GM12875 (cell line): ENCODE results near the gene MAST1.

Source experiments
- H3K4me3 ChIP-seq: one replicate; pipeline ENCODE4 v1.5.1; 2011; ENCODE audit warnings: low read depth, low read length, control low read depth
- TF ChIP-seq, protein P1 (sequence below): IDR thresholded peaks from 2 replicates; pipeline ENCODE4 v1.5.1; 2011; ENCODE audit warnings: low read depth, mild to moderate bottlenecking, control low read depth, inconsistent platforms, low read length, moderate library complexity, borderline replicate concordance; ENCODE audit not compliant: insufficient read depth

MAST1 gene

DNA sequence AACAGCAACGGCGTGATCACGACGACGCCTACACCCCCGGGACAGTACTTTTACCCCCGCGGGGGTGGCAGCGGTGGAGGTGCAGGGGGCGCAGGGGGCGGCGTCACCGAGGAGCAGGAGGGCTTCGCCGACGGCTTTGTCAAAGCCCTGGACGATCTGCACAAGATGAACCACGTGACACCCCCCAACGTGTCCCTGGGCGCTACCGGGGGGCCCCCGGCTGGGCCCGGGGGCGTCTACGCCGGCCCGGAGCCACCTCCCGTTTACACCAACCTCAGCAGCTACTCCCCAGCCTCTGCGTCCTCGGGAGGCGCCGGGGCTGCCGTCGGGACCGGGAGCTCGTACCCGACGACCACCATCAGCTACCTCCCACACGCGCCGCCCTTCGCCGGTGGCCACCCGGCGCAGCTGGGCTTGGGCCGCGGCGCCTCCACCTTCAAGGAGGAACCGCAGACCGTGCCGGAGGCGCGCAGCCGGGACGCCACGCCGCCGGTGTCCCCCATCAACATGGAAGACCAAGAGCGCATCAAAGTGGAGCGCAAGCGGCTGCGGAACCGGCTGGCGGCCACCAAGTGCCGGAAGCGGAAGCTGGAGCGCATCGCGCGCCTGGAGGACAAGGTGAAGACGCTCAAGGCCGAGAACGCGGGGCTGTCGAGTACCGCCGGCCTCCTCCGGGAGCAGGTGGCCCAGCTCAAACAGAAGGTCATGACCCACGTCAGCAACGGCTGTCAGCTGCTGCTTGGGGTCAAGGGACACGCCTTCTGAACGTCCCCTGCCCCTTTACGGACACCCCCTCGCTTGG, 46.1 kb upstream of the MAST1 start:
- TF ChIP-seq, protein P1, sequence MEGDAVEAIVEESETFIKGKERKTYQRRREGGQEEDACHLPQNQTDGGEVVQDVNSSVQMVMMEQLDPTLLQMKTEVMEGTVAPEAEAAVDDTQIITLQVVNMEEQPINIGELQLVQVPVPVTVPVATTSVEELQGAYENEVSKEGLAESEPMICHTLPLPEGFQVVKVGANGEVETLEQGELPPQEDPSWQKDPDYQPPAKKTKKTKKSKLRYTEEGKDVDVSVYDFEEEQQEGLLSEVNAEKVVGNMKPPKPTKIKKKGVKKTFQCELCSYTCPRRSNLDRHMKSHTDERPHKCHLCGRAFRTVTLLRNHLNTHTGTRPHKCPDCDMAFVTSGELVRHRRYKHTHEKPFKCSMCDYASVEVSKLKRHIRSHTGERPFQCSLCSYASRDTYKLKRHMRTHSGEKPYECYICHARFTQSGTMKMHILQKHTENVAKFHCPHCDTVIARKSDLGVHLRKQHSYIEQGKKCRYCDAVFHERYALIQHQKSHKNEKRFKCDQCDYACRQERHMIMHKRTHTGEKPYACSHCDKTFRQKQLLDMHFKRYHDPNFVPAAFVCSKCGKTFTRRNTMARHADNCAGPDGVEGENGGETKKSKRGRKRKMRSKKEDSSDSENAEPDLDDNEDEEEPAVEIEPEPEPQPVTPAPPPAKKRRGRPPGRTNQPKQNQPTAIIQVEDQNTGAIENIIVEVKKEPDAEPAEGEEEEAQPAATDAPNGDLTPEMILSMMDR, result no peak
- peak overlapping the region; percentile 95 for H3K4me3 ChIP-seq

DNA sequence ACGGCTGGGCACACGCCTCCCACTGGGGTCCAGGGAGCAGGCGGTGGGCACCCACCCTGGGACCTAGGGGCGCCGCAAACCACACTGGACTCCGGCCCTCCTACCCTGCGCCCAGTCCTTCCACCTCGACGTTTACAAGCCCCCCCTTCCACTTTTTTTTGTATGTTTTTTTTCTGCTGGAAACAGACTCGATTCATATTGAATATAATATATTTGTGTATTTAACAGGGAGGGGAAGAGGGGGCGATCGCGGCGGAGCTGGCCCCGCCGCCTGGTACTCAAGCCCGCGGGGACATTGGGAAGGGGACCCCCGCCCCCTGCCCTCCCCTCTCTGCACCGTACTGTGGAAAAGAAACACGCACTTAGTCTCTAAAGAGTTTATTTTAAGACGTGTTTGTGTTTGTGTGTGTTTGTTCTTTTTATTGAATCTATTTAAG, 45.4 kb upstream of the MAST1 start:
- TF ChIP-seq, protein P1, result no peak
- peak overlapping the region; percentile 95 for H3K4me3 ChIP-seq

DNA sequence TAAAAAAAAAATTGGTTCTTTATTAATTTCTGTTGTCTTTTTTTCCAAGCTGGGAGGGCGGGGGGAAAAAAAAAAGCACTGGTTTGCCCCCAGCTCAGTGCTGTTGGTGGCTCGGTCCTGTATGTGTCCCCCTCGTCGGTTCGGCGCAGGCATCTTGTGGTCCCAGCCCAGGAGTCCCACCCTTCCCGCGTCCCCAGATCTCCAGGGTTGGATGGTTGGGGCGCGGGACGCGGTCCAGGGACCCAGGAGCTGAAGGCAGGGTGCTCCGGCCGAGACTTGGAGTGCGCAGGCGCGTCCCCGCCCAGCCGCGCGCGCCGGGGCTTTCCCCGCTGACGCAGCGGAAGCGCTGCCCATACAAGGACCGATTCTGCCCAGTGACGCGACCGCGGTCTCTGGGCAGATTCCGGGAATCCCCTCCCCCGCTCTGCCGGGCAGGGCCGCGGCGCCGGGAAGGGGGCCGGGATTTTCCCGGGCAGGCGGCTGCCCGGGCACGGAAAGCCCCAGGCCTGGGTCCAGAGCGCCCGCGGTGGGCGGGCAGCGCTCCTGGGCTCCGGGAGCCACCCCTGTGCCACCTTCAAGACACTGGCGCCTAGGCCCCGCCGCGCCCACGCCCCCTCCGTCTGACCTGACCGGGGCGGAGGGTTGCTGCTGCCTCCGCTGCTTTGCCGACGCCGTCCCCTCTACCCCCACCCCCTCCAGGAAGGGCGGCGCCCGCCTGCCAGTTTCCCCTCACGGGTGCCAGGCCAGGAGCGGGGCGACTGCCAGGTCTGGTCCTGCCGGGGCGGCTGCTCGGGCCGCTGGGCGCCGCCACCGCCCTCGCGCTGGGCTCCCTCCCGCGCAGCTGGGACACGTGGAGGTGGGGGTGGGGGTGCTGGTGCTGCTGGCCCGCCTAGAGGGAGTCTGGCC, 44.8 kb upstream of the MAST1 start:
- TF ChIP-seq, protein P1, result 0 out of 2 replicates have a peak, but pooled peaks have one; percentile 2

DNA sequence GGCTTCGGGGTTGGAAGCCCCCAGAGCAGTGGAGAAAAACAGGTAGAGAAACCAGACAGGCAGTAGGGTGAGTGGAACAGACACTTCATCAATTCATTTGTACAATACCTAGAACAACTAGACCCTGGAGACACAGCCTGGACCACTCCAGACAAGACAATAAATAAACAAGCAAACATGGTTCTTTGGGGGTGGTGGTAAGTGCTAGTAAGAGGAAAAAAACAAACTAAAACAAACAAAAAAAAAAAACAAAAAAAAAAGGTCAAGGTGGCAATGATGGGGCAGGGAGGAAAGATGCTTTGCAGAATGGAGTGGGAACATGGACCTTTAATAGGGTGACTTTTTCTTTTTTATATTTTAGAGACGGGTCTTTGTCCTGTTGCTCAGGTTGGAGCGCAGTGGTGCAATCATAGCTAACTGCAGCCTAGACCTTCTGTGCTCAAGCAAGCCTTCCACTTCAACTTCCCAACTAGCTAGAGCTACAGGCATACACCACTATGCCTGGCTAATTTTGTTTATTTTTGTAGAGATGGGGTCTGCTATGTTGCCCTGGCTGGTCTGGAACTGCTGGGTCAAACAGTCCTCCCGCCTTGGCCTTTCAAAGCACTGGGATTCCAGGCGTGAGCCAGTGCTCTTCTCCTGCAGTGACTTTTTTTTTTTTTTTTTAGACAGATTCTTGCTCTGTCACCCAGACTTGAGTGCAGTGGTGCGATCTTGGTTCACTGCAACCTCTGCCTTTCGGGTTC, 43.9 kb upstream of the MAST1 start:
- H3K4me3 ChIP-seq, result peak overlapping the region; percentile 95
- TF ChIP-seq, protein P1, result no peak

More for the DNA sequence above, 44.8 kb upstream of the MAST1 start:
- H3K4me3 ChIP-seq, result peak overlapping the region; percentile 95

DNA sequence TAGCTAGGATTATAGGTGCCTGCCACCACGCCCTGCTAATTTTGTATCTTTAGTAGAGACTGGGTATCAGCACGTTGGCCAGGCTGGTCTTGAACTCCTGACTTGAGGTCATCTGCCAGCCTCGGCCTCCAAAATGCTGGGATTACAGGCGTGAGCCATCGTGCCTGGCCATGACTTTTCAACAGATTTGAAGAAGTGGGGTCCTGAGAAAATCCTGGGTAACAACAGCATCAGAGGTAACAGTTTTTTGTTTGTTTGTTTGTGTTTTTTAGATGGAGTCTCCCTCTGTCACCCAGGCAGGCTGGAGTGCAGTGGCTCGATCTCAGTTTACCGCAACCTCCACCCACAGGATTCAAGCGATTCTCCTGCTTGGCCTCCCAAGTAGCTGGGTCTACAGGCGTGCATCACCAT, 43.3 kb upstream of the MAST1 start:
- TF ChIP-seq, protein P1, result no peak

DNA sequence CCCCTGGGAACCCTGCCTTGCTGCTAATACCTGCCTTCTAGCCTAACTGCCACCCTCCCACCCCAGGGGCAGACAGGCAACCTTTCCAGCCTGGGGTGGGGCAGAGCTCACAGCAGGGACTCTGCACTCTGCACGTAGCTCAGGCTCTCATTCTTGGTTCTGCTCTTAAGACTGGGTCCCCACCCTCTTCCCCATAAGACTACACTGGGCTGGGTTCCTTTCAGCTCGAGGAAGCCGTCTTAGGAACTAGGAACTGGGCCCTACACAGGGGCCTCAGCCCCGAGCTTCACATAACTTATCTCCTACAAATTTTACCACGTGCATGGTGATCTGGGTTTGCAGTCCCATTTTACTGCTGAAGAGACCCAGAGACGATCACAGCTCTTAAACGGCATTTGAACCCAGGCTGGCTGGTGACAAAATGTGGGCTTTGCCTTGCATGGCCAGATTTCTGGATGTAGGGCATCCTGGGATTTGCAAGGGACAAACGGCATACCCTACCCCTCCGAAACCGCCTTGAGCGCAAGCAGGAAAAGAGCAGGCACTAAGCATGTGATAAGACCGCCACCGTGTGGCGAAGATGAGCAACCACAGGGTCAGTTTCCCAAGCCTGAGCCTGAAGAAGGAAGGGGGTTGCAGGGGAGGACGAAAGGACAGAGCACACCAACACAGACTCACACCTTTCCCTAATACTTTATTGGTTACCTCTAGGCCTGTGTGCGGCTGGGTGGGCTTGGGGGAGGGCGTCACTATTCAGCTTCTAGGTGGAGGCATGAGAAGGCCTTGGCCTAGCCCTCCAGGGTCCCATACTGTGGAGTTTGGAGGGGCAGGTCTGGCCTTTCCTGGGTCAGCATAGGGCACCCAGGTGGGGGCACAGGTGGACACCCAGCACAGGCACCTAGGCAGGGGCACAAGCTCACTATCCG, 41.9 kb upstream of the MAST1 start:
- no peak overlapping the region for H3K4me3 ChIP-seq
- TF ChIP-seq, protein P1, result peak; percentile 89

More for the DNA sequence above, 43.3 kb upstream of the MAST1 start:
- no peak overlapping the region for H3K4me3 ChIP-seq
